ENCODE measurements around the gene CRTAC1.

The CRTAC1 gene

DNA sequence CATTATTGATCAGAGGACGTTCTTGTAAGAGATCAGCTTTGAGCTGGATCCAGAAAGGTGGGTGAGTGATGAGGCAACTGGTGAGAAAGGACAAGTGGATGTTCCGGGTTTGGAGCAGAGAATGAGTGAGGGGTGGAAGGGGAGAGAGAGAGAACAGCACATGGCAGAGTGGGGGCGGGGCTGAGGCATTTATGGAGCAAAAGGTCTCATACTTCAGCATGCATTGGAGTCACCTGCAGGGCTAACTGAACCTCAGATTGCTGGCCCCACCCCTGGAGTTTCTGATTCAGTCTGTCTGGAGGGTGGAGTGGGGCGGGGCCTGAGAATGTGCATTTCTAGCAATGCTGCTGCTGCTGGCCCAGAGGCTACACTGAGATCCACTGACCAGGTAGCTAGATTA lies 109.6 kb downstream of the CRTAC1 start:
- DNase-seq, result no peak

DNA sequence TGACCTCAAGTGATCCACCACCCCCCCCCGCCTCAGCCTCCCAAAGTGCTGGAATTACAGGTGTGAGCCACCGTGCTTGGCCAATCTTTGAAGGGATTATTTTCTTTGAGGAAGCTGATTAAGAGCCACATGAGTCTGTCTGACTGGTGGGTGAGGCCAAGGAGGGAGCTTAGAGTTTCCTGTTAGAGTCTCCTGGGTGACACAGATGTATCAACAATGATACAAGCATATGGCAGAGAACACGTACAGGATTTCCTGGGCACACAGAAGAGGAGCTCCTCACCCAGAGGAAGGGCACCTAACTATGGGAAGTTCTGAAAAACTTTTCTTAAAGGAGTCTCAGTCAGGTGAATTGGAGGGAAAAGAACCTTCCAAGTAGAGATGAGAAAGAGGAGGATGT lies 111.4 kb downstream of the CRTAC1 start:
- DNase-seq, result no peak

DNA sequence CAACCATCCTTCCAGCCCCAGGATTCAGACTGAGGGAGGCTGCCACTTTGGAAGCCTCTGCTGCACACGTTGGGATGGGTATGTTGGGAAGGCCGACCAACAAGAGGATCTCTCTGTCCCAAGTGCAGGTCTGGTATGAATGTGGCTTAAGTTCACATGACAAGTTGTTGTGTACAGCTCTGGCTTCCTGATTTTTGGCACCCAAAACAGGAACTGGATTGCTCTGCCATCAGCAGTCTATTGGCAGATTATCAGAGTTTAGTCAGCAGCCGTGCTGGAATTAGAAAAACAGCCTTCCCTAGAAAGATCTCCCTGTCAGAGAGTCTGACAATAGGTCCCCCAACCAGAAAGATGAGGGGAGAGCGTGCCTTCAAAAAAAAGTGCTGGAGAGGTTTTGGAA lies 113.8 kb downstream of the CRTAC1 start:
- no peak for DNase-seq

DNA sequence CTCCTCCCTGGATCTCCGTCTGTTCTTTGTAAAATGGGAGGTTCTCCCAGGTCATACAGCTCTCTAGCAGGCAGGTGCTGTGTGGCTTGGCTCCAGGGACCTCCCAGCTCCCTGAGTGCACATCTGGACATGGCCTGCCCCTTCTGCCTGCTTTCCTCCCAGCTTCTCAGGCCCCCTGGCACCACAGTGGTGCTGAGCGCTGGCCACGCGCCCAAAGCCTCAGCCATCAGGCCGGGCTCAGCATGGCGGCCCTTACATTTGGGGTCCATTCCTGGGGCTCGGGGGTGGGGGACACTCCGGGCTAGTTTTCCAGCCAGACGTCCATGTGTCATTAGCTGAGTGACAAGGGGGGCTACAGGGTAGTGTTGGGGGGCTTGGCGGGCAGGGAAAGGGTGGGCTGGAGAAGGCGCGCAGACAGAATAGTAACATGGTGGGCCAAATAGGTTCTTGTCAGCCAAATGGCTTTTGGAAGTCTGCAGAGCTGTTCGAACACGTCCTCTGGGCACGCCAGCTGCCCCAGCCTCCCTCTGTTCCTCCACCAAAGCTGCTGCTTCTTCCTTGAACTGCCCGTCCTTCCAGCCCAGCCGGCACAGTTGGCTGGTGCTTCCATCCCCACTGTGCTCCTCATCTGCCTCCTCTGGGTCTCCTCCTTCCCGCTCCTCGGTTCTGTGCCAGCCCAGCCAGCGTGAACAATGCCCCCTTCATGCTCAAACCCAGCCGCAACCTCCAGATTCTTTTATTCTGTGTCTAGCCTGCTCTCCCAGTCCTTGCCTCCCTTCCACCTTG lies 114.9 kb downstream of the CRTAC1 start:
- DNase-seq, result no peak

DNA sequence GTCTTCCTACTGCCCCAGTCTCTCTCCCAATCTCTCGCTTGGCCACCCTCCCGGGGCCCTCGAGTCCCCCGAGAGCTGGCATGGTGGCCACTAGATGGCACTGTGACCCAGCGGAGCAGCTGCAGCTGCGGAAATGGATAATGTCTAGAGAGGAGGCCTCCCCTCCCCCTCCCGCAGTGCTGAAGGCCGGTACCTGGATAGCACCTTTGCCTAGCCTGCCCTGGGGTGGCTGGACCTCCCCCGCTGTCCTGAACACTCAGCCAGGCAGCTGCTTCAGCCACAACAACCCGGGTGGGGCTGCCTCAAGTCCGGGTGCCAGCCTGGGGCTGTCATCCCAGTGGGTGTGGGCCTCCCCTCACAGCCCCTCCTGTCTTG lies 115.6 kb downstream of the CRTAC1 start:
- DNase-seq, result no peak

DNA sequence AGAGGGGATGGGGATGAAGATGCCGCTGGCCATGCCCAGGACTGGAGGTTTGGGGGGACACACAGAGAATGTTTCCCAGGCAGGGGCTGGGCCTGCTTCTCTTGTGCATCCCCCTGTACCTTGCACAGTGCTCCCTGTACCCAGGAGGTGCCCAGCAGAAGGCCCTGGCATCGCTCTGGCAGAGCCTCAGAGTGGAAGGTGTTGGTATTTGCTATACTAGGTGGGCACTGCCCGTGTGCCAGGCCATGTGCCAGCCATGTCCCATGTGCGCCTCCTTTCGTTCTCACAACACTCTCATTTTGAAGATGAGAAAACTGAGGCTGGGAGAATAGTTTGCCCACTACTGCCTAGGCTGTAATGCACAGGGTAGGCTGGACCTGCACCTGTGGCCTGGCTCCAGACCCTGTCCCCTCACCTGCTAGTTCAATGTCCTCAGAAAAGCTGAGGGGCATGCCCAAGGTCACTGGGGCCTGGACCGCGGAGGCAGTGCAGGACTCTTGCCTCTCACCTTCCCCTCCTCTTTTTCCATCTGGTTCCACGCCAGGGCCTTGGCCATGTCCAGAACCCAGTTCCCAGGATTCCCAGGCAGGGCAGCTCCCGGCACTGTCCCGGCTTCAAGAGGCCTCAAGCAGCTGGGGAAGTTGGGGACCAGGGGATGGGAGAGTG lies 116.1 kb downstream of the CRTAC1 start:
- no peak for DNase-seq

DNA sequence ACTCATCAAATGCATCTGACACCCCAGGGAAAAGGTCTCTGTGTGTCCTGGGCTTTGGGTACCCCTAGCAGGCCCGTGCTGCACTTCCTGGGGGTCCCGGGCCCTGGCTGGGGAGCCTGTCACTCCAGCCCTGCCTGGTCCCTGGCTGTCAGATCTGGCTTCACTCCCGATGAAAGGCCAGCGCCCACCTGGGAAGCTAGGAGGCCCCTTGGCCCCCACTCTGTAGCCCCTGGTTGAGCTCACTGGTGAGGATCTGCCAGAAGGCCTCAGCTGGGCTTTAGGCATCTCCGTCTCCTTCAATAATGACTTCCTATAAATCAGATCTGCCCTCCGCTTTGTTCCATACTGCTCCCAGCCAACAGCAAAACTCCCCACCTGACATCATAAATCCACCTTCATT lies 116.8 kb downstream of the CRTAC1 start:
- no peak for DNase-seq

DNA sequence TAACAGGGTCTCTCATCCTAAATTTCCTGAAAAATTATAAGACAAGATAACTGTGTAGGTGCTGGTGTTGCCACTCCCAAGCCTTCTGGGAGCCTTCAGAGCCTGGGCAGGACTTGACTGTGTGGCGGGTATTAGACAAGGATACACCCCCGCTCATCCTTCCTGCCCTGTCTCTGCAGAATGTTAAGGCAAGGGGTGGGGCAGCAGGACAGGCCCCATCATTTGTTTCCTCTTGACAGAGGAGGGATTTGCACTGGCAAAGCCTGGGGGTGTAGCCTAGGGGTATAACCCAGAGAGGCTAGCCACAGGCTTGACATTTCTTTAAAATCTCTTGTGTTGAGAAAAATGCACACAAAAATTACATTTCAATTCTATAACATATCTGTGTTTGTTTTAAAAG lies 117.2 kb downstream of the CRTAC1 start:
- DNase-seq, result no peak

DNA sequence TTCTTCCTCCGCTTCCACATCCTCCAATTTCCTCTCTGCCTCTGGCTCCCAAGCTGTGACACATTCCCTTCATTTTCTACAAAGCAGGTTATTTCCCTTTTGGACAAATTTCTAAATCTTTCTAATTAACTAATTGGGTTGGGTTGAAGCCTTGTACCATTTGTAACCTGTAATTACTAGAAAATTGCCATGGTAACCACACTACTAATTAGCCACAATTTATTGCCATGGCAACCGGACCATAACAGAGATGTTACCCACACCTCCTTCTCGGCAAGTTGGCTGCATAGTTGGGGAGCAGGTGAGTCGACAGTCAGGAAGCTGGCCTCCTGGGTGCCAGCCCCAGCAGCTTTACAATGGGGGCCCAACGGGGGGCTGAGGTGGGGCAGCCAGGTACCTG lies 119.2 kb downstream of the CRTAC1 start:
- no peak for DNase-seq

DNA sequence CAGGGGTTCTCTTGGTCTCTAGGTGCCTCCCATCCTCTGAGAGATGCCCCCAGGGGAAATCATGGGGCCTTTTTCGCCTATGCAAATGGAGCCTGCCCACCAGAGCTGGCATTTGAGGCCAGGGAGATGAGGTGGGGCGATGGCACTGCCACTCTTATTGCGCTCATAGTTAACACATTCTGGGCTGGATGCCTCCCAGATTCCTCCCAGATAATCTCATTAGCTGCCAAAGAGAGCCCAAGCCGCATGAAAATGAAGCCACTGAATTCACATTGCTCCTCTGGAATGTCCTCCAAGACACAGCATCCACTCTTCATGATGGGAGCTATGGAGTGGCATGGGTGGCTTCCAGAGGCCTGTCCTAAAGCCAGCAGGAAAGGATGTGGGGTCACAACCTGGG lies 119.8 kb downstream of the CRTAC1 start:
- no peak for DNase-seq

DNA sequence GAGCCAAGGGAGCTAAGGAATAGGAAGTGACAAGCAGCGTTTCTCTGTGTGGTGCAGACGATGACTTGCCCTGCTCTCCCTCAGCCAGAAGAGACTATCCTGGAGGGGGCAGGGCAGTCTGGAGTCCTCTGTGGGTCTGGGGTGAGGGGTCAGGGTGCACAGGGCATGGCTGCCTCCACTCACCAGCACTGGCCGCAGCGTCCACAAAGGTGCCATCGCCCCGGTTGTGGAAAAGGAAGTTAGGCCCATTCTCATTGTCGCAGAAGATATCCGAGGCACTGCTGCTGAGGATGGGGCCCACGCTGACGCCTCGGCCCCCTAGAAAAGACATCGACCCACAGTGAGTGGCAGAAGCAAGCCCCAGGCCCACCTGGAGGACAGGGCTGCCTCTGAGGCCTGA lies 122.6 kb downstream of the CRTAC1 start:
- no peak for DNase-seq

DNA sequence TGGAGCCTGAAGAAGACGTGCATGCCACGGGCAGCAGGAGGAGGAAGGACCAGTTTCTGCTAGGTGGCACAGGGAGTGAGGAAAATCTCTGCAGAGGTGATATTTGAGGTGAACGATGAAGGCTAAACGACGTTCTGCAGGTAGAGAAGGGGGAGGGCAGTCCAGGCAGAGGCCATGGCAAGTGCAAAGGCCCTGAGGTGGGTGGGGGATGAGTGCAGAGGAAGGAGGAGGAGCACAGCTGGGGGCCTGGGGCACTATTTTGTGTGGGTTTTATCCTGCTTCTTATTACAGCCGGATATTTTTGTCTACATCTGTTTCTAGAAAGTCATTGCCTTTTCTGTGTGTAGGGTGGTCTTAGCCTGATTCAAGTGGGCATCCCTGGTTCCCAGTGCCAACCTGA lies 123.2 kb downstream of the CRTAC1 start:
- no peak for DNase-seq

DNA sequence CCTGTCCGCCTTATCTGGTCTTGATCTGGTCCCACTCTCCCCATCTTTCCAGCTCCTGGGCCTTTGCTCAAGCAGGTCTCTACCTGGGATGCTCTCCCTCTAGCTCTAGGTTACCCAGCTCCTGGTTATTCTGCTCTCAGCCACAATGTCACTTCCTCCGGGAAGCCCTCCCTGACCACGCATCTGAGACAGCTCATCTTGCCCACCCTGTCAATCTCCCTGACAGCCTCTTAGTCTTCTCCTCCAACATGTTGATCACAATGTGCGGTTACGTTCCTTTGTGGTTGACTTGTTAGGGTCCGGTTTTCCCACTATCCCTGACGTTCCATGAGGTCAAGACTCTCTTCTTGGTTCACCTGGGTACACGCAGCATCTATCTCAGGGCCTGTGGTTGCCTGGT lies 125.1 kb downstream of the CRTAC1 start:
- DNase-seq, result no peak

DNA sequence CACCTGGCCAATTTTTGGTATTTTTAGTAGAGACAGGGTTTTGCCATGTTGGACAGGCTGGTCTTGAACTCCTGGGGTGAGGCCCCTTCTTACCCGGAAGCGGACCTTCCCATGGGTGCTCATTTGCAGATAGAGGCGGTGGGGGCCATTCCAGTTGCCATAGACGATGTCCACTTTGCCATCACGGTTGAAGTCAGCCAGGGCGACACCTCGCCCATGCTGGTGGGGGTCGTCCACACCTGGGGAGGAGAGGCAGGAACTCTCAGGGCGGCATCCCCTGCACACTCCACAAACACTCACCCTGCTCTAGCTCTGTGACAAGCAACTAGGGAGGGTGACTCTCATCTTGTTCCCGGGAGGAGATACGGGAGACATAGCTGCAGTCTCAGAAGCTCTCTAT lies 125.8 kb downstream of the CRTAC1 start:
- DNase-seq, result no peak

DNA sequence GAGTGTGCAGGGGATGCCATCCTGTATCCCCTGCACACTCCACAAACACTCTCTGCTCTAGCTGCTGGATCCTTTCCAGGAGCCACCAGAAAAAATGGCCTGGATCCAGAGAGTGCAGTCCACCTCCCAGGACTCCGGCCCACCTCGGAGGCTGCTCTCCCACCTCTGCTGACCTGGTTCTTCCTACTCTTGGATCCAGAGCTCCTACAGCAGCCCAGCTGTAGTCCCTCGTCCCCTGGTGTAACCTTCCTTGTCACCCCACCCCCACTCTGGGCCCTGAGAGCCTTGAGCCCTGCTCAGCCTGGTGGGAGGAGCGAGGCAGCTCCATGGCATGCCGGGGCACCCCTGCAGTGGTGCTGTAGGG lies 126.4 kb downstream of the CRTAC1 start:
- DNase-seq, result no peak

DNA sequence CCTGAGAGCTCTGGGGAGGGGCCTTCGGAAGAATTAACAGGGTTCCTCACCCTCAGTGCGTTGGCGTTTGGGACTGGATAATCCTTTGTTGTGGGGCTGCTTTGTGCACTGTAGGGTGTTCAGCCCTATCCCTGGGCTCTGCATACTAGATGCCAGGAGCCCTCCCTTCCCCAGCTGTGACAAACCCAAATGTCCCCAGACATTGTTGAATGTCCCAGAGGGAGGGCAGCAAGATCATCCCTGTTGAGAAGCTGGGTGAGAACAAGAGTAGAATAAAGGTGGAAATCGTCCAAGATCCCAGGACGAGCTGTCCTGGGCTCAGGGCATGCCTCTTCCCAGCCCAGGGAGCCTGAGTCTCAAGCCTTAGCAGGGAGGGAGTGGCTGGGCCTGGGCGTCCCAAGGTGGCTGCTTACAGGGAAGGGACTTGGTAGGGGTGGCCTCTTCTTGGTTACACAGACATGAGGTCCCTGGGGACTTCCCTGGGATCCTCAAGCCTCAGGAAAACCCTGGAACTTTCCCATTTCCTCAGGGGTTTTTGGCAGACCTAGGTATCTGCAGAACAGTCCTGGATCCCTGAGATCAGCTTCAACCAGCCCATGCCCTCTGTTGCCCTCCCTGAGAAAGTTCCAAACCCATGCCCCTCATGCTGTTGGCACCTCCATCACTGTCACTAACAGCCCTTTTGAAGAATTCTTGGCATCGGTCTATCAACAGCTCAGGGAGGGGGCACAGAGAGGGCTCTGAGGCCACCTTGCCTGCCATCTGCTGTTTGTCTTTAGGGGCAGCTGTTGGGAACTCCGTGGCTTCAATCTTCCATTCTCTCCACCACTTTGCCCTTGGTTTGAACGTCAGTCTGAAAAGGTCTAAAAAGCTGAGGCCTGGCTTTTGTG lies 127.0 kb downstream of the CRTAC1 start:
- no peak for DNase-seq

DNA sequence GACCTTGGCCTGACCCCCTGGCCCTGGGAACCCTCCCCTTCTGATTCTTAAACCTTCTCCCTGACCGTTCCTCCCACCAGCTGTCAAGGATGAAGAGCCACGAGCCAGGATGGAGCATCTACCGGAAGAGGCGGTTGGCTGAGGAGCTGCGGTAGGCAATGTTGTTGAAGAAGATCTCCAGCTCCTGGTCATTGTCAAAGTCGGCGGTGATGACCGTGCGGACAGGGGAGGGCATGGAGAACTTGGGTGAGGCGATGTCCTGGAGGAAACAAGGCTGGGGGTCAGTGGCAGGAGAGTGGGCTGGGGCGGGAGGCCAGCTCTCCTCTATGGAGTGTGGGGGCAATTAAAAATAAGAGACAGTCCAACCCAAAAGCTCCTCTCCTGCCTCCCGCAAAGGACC lies 129.0 kb downstream of the CRTAC1 start:
- DNase-seq, result no peak

DNA sequence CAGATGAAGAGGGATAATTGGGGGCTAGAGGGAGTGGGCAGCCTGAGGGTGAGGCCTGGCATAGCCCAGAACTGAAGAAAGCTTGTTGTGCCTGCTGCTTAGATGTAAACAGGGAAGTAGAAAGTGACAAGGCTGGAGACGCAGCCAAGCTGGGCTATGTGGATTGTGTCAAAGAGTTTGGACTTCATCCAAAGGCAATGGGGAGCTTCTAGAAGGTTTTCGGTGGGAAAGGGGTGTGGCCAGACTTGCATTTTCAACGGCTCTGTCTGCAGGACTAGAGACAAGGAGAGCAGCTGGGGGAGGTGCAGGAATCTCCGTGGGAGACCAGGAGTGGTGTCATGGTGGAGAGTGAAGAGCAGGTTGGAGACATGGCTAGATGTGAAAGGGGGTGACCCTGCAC lies 132.0 kb downstream of the CRTAC1 start:
- DNase-seq, result no peak

DNA sequence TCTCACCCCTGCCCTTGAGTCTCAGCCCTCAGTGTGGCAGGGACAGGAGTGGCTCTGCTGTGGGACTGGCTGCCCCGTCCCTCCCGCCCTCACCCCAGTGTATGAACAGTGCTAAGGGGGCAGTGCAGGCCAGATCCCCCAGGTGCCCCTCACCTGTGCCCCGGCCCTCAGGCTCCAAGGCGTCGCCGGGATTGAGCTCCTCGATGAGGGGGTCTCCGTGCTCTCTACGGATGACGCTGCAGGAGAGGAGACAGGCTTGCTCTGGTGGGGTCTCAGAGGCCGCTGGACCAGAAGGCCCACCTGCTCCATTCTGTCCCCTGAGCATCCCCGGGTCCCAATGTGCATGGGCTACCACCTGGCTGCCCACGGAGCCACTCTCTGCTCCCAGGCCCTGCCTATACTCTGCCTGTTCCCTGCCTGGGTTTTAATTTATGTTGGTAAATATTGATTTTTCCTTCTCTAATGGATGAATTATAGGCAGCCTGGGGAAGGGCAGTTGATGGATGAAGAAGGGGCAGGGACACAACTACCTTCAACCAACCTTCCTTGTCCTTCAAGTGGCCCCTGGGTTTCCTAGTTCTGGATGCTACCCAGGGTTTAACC lies 133.6 kb downstream of the CRTAC1 start:
- DNase-seq, result no peak

DNA sequence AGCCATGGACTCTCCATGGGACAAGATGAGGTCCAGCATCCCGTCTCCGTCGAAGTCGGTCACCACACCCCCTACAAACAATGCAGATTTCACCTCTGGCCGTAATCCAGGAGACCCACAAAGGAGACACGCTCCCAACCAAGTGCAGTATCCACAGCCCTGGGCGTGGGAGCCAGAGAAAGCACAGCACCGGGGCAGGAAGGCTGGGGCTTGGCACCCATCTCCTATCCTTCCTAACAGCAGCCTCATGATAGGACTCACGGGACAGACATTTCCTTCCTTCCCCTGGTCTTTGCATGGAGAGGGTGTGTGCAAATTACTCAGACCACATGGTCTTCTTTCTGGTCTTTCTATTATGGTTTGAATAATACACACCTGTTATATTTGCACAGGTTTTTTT lies 134.5 kb downstream of the CRTAC1 start:
- no peak for DNase-seq

DNA sequence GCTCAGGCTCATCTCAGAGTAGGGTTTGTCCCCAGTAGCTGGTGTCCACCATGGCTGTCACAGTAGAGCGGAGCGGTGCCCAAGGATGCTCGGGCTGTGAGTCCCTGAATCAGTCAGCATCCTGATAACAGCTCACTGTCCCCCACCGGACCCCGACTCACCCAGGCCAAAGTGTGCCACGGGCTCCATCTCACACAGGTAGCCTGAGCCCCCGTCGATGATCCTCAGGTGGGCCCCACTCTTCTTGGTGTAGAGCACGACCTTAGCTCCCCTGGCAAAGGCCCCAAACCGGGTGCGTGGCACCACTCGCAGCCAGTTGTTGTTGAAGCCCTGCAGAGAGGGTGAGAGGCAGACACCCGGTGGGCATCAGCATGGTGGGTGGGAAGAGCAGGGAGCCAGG lies 135.3 kb downstream of the CRTAC1 start:
- no peak for DNase-seq

DNA sequence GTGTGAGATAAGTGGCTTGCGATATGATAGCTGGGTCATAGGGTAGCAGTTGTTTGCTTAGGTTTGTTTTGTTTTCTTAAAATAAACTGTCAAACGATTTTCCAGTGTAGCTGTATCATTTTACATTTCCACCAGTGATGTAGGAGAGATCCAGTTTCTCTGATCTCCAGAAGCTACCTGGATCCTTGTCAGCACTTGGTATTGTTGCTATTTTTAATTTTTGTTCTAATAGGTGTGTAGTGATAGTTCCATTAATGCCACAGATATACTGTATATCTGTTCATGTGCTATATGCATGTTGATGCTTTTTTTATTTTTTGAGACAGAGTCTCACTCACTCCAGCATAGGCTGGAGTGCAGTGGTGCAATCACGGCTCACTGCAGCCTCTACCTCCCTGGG lies 136.3 kb downstream of the CRTAC1 start:
- no peak for DNase-seq

DNA sequence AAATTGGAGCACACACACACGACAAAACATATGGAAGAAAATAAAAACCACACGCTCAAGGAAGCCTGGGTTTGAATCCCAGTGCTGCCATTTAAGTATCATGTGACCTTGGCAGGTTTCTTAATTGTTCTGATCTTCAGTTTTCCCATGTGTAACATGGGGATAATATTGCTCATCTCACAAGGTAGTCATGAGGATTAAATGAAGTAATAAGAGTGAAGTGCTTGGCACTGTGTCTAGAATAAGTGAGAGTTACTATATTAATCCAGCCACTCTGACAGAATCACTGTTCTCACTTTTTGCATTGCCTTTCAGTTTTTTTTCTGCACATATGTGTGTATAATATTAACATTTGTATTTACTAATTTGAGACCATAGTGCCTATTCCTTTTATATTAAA lies 137.5 kb downstream of the CRTAC1 start:
- DNase-seq, result no peak

DNA sequence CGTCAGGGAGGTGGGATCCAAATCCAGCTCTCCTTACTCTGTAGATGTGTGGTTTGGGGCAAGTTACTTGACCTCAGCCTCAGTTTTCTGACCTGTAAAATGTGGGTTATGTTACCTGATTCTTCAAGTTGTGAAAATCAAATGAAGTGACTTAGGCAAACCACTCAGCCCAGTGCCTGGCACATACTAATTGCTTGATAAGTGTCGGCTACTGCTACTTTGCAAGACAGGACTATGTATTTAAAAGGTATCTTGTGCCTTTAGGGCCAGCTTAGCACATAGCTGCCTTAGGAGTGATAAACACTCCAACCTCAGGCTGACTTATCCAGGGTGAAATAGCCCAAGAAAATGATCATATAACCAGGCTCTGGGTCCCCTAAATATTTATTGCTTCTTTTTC lies 137.9 kb downstream of the CRTAC1 start:
- no peak for DNase-seq
